Hematopoietic multipotent progenitor cell treated with erythropoietin and hydrocortisone succinate and interleukin-3 and kit ligand, for 6 days (in vitro differentiated cells): Measurements from ENCODE around the gene NUBP2.

Experiments
- DNase-seq: peaks from one replicate; pipeline ENCODE4 v3.0.0-alpha.2; 2015

The NUBP2 gene

DNA sequence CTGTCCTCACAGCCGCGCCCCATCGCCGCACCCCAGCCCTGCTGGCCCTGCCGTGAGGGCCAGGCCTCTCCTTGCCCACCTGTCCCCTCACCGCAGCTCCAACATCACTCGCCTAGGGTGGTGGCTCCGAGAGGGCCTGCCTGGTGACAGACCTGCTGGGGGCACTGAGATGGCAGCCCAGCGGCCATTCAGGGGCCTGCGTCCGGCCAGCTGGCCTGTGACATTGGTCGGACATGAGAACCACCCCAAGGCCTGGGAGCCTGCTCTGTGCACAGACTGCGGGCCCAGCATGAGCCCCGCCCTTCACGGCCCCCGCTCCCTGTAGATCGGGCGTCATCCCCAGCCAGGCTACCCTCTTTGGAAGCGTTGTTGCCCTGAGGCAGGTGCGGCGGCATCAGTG is 23.2 kb upstream of the NUBP2 start:
- DNase-seq: no peak

DNA sequence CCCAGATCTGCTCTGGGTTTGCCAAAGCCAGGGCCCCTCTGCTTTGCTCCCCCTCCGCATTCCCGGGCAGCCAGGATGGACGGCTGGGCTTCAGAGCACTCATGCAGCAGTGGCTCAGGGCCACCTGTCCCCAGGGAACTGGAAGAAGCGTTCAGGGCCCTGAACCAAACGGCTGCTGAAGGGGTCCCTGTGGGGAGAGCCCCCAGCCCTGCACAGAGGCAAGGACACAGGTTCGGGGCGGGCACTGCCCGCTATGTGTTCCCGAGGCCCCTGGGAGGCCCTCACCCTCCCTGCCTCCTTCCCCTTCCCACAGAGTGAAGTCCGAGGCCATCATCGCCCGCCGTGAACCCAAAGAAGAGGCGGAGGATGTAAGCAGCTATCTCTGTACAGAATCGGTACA is 21.8 kb upstream of the NUBP2 start:
- DNase-seq: no peak

- no peak for DNase-seq
Measured at GRCh38 chr16:1761751-1762150, 21.0 kb upstream of the NUBP2 start.

DNA sequence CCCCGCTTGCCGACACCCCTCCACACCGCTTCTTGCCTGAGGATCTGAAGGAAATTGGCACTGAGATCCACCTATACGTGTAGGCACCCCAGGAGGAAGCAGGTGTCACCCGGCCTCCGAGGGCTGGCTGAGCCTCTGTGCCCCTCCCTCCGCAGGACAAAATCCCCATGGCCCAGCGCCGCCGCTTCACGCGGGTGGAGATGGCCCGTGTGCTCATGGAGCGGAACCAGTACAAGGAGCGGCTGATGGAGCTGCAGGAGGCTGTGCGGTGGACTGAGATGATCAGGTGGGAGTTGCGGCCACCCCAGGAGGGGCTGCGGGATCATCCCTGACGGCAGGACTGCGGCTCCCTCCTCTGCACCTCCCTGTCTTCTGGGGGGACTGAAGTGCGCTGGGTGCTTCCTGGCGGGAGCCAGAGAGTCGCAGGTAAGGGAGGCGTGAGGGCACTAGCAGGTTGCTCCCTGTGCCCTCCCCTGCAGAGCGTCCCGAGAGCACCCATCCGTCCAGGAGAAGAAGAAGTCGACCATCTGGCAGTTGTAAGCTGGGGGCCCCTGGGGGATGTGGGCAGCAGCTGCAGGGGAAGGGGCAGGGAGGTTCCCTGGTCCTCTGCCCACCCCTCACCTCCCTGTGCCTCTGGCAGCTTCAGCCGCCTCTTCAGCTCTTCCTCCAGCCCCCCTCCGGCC is 20.4 kb upstream of the NUBP2 start:
- DNase-seq: no peak

DNA sequence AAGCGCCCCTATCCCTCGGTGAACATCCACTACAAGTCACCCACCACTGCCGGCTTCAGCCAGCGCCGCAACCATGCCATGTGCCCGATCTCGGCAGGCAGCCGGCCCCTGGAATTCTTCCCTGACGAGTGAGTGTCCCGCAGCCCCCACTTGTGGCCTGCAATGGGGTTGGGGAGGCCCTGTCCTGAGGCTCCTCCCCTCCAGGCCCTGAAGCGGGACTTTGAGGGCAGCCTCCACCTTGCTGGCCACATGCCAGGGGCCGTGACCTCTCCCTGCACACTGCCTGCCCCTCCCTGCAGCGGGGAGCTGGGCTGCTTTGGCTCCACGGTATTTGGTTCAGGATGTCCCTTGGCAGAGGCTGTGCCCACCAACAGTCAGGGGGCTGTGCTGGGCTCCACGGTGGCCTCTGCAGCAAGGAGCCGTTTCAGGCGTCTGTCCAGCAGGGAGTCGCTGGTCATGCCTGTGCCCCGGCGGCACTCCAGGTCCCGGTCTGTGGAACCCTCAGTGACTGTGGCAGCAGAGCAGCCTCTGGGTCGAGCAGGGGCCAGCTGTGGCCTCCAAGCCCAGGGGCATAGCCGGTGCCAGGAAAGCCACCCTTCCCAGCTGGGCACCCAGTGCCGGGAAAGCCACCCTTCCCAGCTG is 19.8 kb upstream of the NUBP2 start:
- DNase-seq: no peak

- DNase-seq: no peak
Measured at GRCh38 chr16:1763521-1764511, 18.9 kb upstream of the NUBP2 start.

- no peak for DNase-seq
Measured at GRCh38 chr16:1764971-1765370, 17.8 kb upstream of the NUBP2 start.

- DNase-seq: no peak
Measured at GRCh38 chr16:1765826-1766225, 16.9 kb upstream of the NUBP2 start.

DNA sequence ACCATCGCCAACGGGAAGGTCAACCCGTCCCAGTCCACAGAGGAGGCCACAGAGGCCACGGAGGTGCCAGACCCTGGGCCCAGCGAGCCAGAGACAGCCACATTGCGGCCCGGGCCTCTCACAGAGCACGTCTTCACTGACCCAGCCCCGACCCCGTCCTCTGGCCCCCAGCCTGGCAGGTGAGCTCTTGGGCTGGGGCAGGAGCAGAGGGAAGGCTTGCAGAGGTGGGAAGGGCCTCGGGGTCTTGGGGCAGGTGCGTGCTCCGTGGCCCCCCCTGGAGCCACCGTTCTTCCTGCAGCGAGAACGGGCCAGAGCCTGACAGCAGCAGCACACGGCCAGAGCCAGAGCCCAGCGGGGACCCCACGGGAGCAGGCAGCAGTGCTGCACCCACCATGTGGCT is 16.5 kb upstream of the NUBP2 start:
- no peak for DNase-seq

GRCh38 chr16:1766701-1767100 is 16.1 kb upstream of the NUBP2 start:
- DNase-seq: no peak

GRCh38 chr16:1767116-1767994 is 15.4 kb upstream of the NUBP2 start:
- DNase-seq: no peak

DNA sequence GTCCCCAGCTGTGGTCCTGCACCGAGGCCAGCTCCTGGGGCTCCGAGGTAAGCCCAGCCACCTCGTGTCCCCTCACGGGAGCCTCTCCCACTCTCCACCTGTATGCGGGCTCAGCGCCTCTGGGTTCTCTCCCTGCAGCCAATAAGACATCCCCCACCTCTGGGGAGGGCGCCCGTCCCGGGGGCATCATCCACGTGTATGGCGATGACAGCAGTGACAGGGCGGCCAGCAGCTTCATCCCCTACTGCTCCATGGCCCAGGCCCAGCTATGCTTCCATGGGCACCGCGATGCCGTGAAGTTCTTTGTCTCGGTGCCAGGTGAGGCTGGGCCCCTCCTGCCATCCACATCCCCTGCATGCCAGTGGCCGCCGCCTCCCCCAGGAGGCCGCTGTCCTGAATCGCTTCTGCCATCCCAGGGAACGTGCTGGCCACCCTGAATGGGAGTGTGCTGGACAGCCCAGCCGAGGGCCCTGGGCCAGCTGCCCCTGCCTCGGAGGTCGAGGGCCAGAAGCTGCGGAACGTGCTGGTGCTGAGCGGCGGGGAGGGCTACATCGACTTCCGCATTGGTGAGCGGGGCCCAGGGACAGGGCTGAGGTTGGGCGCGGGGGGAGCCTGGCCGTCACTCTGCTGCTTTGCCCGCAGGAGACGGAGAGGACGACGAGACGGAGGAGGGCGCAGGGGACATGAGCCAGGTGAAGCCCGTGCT is 14.5 kb upstream of the NUBP2 start:
- DNase-seq: no peak

- no peak for DNase-seq
Measured at GRCh38 chr16:1768767-1769401, 13.9 kb upstream of the NUBP2 start.

GRCh38 chr16:1769402-1770300 is 13.1 kb upstream of the NUBP2 start:
- no peak for DNase-seq

DNA sequence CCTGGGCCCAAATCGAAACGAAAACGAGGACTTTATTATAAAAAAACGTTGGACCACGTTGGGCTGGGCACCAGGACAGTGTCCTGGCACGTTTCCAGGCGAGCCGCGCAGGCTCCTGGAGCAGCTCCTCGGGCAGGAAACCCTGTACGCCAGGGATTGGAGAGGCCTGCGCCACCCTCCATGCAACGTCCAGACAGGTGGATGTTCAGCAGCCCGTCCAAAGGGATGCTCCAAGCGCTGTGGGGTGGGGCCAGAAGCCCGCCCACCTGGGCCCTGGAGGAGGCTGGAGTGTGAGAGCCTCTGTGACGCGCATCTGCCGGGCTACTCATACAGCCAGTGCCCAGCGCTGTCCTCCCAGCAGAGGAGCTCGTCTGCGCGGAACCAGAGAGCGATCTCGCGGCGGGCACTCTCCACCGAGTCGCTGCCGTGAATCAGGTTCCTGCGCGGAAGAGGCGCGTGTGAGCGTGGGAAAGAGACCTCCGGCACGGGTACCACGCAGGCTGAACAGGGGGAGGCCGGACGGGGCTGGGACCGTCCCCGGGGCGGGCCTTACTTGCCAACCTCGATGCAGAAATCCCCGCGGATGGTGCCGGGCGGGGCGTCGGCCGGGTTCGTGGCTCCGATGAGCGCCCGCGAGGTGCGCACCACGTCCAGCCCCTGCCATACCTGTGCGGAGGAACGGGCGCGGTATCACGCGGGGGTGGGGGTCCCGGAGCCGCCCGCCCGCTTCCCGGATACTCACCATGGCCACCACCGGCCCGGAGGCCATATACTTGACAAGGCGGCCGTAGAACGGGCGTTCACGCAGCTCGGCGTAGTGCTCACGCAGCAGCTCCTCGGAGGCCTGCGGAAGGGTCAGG is 12.2 kb upstream of the NUBP2 start:
- peak; percentile 40 for DNase-seq

- peak; percentile 80 for DNase-seq
Measured at GRCh38 chr16:1771188-1771863, 11.4 kb upstream of the NUBP2 start, which contains the start of gene NME3. Gene NME3 (minus strand): TSS chr16:1771543. CDS start chr16:1771534, 9 bp downstream.

GRCh38 chr16:1771864-1772361 is 10.8 kb upstream of the NUBP2 start:
- no peak for DNase-seq

DNA sequence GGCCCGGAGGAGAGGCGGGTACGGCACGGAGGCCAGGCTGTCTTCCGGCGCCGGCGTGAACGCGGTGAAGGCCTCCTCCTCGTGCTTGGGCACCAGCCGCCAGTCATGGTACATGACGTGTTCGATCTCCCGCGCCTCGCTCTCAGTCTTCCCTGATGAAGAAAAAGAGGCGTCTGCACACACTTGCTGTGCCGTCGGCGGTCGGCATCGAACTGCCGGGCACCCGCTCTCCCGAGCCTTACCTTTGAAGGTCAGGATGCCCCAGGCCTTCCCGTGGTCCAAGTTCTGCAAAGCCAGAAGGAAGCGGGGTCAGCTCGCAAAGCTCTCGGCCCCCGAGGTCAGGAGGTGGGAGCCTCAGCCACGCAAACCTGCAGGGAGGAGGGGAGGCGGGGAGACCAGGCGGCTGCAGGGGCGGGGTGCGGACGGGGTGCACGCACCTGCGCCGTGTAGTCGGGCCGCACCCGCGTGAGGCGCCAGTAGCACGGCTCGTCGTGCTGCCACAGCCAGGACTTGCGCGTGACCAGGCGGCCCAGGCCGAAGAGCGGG is 10.3 kb upstream of the NUBP2 start, which contains the start of gene EME2:
Gene EME2 (plus strand): TSS at position 449 of the 546 bp plus-strand sequence. CDS start 418 bp downstream, outside the sequence.
- DNase-seq: peak; percentile 70
